HG02870 (cell line): ENCODE measurements around the gene NYAP2.
A peak's percentile ranks its signal among the peaks of the same experiment; 100 is the strongest.

Experiments
- ATAC-seq: cut with Tn5 transposase; IDR thresholded peaks from one replicate; pipeline ENCODE4 v1.9.1; 2021; ENCODE audit warnings: mild to moderate bottlenecking, moderate library complexity; ENCODE audit not compliant: unreplicated experiment

NYAP2 gene

DNA sequence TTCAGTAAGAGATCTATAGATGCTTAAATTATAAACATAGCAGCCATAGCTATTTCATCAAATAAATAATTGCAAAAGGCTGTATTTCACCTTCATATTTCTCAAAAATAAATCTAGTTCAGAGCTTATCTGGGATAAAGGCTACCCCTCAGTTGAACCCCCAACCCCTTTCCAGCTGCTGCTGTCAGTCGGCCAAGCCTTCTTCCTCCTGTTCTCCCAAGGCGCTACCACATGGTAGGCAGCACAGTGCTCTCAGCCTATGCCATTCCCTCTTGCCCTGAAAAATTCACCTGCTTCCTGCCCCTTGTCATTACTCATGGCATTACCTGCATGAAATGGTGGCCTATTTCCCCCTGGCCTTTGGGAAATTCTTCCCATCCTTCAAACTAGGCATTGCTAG lies 136.5 kb downstream of the NYAP2 start:
- ATAC-seq, result no peak

DNA sequence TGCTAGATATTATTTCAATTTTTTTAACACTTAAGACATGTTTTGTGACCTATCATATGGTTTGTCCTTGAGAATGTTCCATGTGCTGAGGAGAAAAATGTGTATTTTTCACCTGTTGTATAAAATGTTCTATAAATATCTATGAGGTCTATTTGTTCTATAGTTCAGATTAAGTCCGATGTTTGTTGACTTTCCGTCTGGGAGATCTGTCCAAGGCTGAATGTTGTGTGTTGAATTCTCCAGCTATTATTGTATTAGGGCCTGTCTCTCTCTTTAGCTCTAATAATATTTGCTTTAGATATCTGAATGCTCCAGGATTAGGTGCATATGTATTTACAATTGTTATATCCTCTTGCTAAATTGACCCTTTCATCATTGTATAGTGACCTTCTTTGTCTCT lies 144.1 kb downstream of the NYAP2 start:
- ATAC-seq, result no peak

- no peak for ATAC-seq
These were observed 157.0 kb downstream of the NYAP2 start for GRCh38 chr2:225556461-225556860.

DNA sequence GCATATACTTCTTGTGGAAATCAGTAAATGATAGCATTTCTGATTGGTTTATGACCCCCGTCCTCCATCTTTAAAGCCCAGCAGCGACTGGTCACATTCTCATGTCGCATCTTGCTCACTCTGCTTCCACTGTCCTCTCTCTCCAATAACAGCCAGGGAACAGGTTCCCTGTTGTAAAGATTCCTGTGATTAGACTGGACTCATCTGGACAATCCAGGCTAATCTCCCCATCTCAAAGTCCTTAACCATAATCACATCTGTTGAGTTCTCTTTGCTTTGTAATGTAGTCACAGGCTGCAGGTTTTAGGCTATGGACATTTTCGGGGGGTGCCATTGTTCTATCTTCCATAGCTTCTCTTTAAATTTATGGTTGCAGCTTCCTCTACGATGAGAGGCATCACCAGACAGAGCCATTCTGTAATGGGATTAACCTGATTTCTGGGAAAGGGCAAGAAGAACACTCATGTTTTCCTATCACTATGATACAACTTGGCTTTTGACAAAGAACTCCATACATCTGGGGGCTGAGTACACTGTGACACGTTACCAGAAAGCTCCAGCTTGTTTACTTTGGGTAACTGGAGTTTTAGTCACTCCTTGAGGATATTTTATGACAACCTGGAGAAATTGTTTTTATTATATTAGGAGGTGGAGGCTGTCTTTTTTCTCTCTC lies 159.0 kb downstream of the NYAP2 start:
- no peak for ATAC-seq

- no peak for ATAC-seq
These were observed 159.5 kb downstream of the NYAP2 start for GRCh38 chr2:225559072-225559415.

- ATAC-seq, result no peak
These were observed 167.3 kb downstream of the NYAP2 start for GRCh38 chr2:225566798-225567197.

DNA sequence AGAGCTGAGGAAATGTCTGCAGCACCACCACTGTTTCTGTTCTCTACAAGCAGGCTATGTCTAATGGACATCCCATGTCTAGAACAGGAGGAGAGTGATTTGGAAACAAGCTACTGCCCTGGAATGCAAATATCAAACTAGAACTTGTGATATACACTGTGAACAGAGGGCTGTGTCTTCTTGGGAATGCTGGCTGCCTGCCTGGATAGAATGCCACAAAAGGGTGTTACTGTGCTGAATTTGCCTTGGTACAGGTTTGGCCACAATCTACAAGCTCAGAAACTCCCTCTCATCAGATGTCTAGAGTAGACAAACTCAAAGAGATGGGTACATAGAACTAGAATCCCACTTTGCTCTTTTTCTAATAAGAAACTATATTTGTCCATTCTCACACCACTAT lies 170.5 kb downstream of the NYAP2 start:
- ATAC-seq, result no peak

DNA sequence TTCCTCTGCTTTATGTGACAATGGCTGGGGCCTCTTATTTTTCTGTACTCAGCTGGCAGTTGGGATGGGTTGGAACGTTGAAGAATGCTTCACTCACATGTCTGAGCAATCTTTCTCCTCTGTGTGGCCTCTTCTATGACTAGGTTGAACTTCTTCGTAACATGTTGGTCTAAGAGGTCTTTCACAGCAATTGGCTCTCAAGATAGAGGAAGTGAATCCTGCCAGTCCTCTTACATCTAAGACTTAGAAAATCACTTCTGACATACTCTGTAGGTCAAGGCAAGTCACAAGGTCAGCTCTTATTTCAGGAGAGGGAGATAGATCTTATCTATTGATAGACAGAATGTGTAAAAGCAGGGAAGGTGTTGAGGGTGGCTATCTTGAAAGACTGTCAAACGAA lies 174.1 kb downstream of the NYAP2 start:
- no peak for ATAC-seq

DNA sequence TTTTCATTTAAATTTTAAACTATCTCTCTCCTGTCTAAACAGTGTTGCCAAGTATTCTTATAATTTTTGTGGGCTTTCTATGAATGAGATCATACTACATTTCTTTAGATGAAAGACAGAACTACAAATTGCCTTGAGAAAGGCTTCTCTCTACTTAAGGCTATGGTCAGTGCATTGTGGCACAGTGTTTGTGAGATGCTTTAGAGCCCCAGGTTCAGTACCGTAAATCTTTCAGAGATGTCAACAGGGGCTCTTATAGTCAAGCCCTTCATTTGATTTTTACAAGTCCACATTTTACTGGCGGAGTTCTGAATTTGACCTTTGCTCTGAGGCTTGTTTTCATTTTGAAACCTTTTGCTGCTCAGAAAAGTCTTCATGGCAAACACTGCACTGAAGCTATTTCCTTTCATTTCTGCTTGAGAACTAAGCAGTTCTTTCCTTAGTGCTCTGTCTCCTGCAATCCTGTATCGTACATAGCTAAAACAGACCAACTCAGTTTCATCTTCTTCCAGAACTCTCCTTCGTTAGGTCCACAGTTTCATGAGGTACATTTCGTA lies 175.2 kb downstream of the NYAP2 start:
- no peak for ATAC-seq

GRCh38 chr2:225581135-225581534 lies 181.6 kb downstream of the NYAP2 start:
- ATAC-seq, result no peak

DNA sequence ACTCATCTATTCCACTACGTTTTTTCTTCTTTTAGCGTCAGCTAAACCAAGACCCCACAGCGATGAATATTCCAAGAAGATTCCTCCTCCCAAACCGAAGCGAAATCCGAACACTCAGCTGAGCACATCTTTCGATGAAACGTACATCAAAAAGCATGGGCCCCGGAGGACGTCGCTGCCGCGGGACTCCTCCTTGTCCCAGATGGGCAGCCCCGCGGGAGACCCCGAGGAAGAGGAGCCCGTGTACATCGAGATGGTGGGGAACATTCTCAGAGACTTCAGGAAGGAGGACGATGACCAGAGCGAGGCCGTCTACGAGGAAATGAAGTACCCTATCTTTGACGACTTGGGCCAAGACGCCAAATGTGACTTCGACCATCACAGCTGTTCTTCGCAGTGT lies 182.4 kb downstream of the NYAP2 start:
- no peak for ATAC-seq

GRCh38 chr2:225582355-225583116 lies 183.0 kb downstream of the NYAP2 start:
- ATAC-seq, result no peak

- ATAC-seq, result no peak
These were observed 185.3 kb downstream of the NYAP2 start for GRCh38 chr2:225584796-225585195.

DNA sequence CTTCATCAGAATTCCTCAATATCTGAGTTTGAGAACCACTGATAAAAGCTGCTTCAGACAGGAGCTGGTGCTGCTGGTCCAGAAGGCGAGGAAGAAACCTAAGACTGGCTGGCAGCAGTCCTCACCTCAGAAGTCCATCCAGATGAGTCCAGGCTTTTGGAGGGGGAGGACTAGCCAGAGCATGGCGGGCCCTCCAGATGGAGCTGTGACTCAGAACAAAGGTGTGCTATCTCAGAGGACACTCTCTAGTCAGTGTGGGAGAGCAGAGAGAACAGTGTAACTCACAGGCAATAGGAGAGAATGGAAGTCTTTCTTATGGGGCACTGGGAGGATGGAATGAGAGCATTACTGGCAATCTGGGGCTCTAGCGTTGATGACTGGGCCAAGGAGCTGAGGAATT lies 191.4 kb downstream of the NYAP2 start:
- no peak for ATAC-seq

- ATAC-seq, result no peak
These were observed 198.4 kb downstream of the NYAP2 start for GRCh38 chr2:225597911-225598310.

DNA sequence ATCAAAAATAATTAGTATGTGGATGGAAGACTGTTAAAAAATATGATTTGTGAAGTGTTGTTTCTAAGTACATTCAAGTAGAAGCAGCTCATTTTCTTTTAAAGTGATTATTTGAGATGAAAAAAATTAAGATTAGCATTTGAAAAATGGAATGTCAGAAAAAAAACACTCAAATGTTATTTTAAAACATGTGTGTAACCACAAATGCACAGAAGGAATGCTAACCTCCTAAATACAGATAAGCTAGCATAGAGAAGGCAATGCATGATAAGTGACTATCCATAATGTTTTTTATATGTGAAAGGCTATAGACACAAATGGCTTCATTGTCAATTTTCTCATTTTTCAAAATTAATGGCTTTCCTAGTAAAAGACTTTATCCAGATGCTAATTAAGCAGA lies 198.9 kb downstream of the NYAP2 start:
- ATAC-seq, result no peak

GRCh38 chr2:225598897-225599296 lies 199.4 kb downstream of the NYAP2 start:
- ATAC-seq, result no peak

- no peak for ATAC-seq
These were observed 200.3 kb downstream of the NYAP2 start for GRCh38 chr2:225599856-225600255.

GRCh38 chr2:225600444-225600843 lies 200.9 kb downstream of the NYAP2 start:
- ATAC-seq, result peak; percentile 66

GRCh38 chr2:225600865-225601264 lies 201.4 kb downstream of the NYAP2 start:
- ATAC-seq, result peak; percentile 65

- ATAC-seq, result no peak
These were observed 202.7 kb downstream of the NYAP2 start for GRCh38 chr2:225602205-225602604.

GRCh38 chr2:225608136-225608535 lies 208.6 kb downstream of the NYAP2 start:
- no peak for ATAC-seq
